H9 (cell line): ENCODE results near the gene ADAMTS16. TPM values are rescaled to one million over a fixed set of nuclear protein-coding genes. Genes with fewer than 3 reads are reported as not detected.

Source experiments
- DNase-seq: peaks from one replicate; pipeline ENCODE4 v3.0.0-alpha.2; 2017
- H2AFZ ChIP-seq: one replicate; pipeline ENCODE4 v1.6.1; 2013; ENCODE audit warnings: mild to moderate bottlenecking, low read length, control low read depth, moderate library complexity
- H2AK5ac ChIP-seq: 2 replicates; pipeline ENCODE4 v1.6.1; 2013; ENCODE audit warnings: low read length, control low read depth, mixed read lengths; ENCODE audit not compliant: insufficient read length
- H2BK120ac ChIP-seq: one replicate; pipeline ENCODE4 v1.6.1; 2013; ENCODE audit warnings: low read depth, mild to moderate bottlenecking, low read length, control low read depth, inconsistent platforms; ENCODE audit not compliant: poor library complexity, severe bottlenecking
- H2BK12ac ChIP-seq: 2 replicates; pipeline ENCODE4 v1.6.1; 2013; ENCODE audit warnings: low read length, control low read depth, mixed read lengths, low read depth; ENCODE audit not compliant: insufficient read length
- H2BK15ac ChIP-seq: 2 replicates; pipeline ENCODE4 v1.6.1; 2013; ENCODE audit warnings: low read depth, low read length, control low read depth
- H2BK20ac ChIP-seq: one replicate; pipeline ENCODE4 v1.6.1; 2013; ENCODE audit warnings: low read depth, mild to moderate bottlenecking, low read length, control low read depth, inconsistent platforms; ENCODE audit not compliant: poor library complexity, severe bottlenecking
- H2BK5ac ChIP-seq: 2 replicates; pipeline ENCODE4 v1.6.1; 2013; ENCODE audit warnings: low read length, control low read depth, mixed read lengths; ENCODE audit not compliant: insufficient read length
- H3K14ac ChIP-seq: 2 replicates; pipeline ENCODE4 v1.6.1; 2013; ENCODE audit warnings: low read length, control low read depth; ENCODE audit not compliant: insufficient read depth
- H3K18ac ChIP-seq: 2 replicates; pipeline ENCODE4 v1.6.1; 2013; ENCODE audit warnings: low read depth, mild to moderate bottlenecking, mixed read lengths, low read length, control low read depth; ENCODE audit not compliant: insufficient read length
- H3K23ac ChIP-seq: 2 replicates; pipeline ENCODE4 v1.6.1; 2013; ENCODE audit warnings: low read length, control low read depth, mixed read lengths, low read depth; ENCODE audit not compliant: insufficient read length
- H3K23me2 ChIP-seq: 2 replicates; pipeline ENCODE4 v1.6.1; 2013; ENCODE audit warnings: low read depth, mild to moderate bottlenecking, mixed read lengths, low read length, control low read depth; ENCODE audit not compliant: insufficient read length, poor library complexity, severe bottlenecking
- H3K27ac ChIP-seq: 2 replicates; pipeline ENCODE4 v1.5.1; 2013; ENCODE audit warnings: low read length, control low read depth, mixed read lengths, low read depth; ENCODE audit not compliant: insufficient read length
- H3K27me3 ChIP-seq: 2 replicates; pipeline ENCODE4 v1.6.1; 2013; ENCODE audit warnings: low read length, control low read depth, inconsistent platforms; ENCODE audit not compliant: insufficient read depth
- H3K4ac ChIP-seq: 2 replicates; pipeline ENCODE4 v1.6.1; 2013; ENCODE audit warnings: low read depth, mild to moderate bottlenecking, control low read depth, inconsistent platforms, low read length, moderate library complexity
- H3K4me1 ChIP-seq: 2 replicates; pipeline ENCODE4 v1.6.1; 2013; ENCODE audit warnings: low read length, control low read depth, inconsistent platforms; ENCODE audit not compliant: insufficient read depth
- H3K4me2 ChIP-seq: 2 replicates; pipeline ENCODE4 v1.6.1; 2013; ENCODE audit warnings: low read length, control low read depth, mixed read lengths; ENCODE audit not compliant: insufficient read length, insufficient read depth
- H3K56ac ChIP-seq: 2 replicates; pipeline ENCODE4 v1.6.1; 2013; ENCODE audit warnings: low read depth, mild to moderate bottlenecking, mixed read lengths, low read length, control low read depth; ENCODE audit not compliant: insufficient read length
- H3K79me1 ChIP-seq: 2 replicates; pipeline ENCODE4 v1.6.1; 2013; ENCODE audit warnings: low read depth, mild to moderate bottlenecking, moderate library complexity, low read length, control low read depth, inconsistent platforms; ENCODE audit not compliant: insufficient read depth, poor library complexity, severe bottlenecking
- H3K79me2 ChIP-seq: 2 replicates; pipeline ENCODE4 v1.6.1; 2013; ENCODE audit warnings: low read length, control low read depth, inconsistent platforms; ENCODE audit not compliant: insufficient read depth
- H3K9ac ChIP-seq: 2 replicates; pipeline ENCODE4 v1.6.1; 2013; ENCODE audit warnings: low read length, control low read depth, mixed read lengths; ENCODE audit not compliant: insufficient read length; ENCODE audit errors: extremely low read depth
- H3K9me3 ChIP-seq: one replicate; pipeline ENCODE4 v1.6.1; 2013; ENCODE audit warnings: low read depth, low read length, inconsistent platforms; ENCODE audit not compliant: control insufficient read depth
- H3T11ph ChIP-seq: one replicate; pipeline ENCODE4 v1.6.1; 2013; ENCODE audit warnings: mild to moderate bottlenecking, low read length, control low read depth, inconsistent platforms
- H4K20me1 ChIP-seq: one replicate; pipeline ENCODE4 v1.6.1; 2013; ENCODE audit not compliant: control insufficient read depth, insufficient read length, insufficient read depth
- H4K5ac ChIP-seq: 2 replicates; pipeline ENCODE4 v1.6.1; 2013; ENCODE audit warnings: low read depth, mild to moderate bottlenecking, mixed read lengths, low read length, control low read depth; ENCODE audit not compliant: insufficient read length
- H4K8ac ChIP-seq: replicated peaks from 2 replicates; pipeline ENCODE4 v1.6.1; 2013; ENCODE audit warnings: low read length, control low read depth, mixed read lengths, low read depth; ENCODE audit not compliant: insufficient read length
- H4K91ac ChIP-seq: 2 replicates; pipeline ENCODE4 v1.6.1; 2013; ENCODE audit warnings: low read depth, mild to moderate bottlenecking, moderate library complexity, mixed read lengths, low read length, control low read depth; ENCODE audit not compliant: insufficient read length
- H3K27ac Mint-ChIP-seq, 3 experiments: 2 replicates in 2 of 3; 3 replicates in 1 of 3; pipeline ENCODE4 v1.8.0; 2020 to 2021; ENCODE audit warnings: mixed read lengths in 3 of 3, mild to moderate bottlenecking in 1 of 3, moderate library complexity in 1 of 3
- H3K27me3 Mint-ChIP-seq: 2 replicates; pipeline ENCODE4 v1.8.0; 2021; ENCODE audit warnings: low read depth, mild to moderate bottlenecking, moderate library complexity, mixed read lengths
- H3K36me3 Mint-ChIP-seq, 3 experiments: 2 replicates in 2 of 3; 3 replicates in 1 of 3; pipeline ENCODE4 v1.8.0; 2020 to 2021; ENCODE audit warnings: low read depth in 3 of 3, mixed read lengths in 3 of 3; ENCODE audit not compliant: insufficient read depth in 1 of 3
- H3K4me1 Mint-ChIP-seq, 2 experiments: 2 replicates each; pipeline ENCODE4 v1.8.0; 2020; ENCODE audit warnings: mixed read lengths in 2 of 2
- H3K4me3 Mint-ChIP-seq, 2 experiments: 2 replicates in 1 of 2; 3 replicates in 1 of 2; pipeline ENCODE4 v1.8.0; 2020 to 2021; ENCODE audit warnings: mild to moderate bottlenecking in 2 of 2, mixed read lengths in 2 of 2, moderate library complexity in 1 of 2
- H3K9me3 Mint-ChIP-seq, 2 experiments: 2 replicates in 1 of 2; 3 replicates in 1 of 2; pipeline ENCODE4 v1.8.0; 2020; ENCODE audit warnings: mild to moderate bottlenecking in 2 of 2, mixed read lengths in 2 of 2, moderate library complexity in 1 of 2
- CTCF ChIP-seq: fragments of 200-600 bp; sonication (generic); conservative IDR thresholded peaks from 3 replicates; pipeline ENCODE4 v1.8.0; 2021; ENCODE audit warnings: antibody characterized with exemption, mild to moderate bottlenecking
- total RNA-seq: library from RNA; stranded (reverse); gene quantifications from 2 replicates; pipeline ENCODE4 v1.2.1, GENCODE V29; 2021

ADAMTS16 gene
- total RNA-seq, 1 experiment from 2014 or later, result 4.5 TPM

- Histone ChIP-seq H2BK20ac (no peak overlapping the region), H2BK15ac (no peak overlapping the region), H3K18ac (no peak overlapping the region), H3K79me2 (no peaks in the 10 kb centered on the region), H3K23me2 (peaks cover 3% of the 10 kb centered on the region), H3T11ph (no peak overlapping the region), H3K27ac (no peak overlapping the region), H2AFZ (no peak overlapping the region), H4K20me1 (no peaks in the 10 kb centered on the region), H2BK120ac (no peak overlapping the region), H3K4me2 (no peak overlapping the region), H3K9me3 (no peaks in the 10 kb centered on the region), H2BK5ac (no peak overlapping the region), H3K79me1 (no peaks in the 10 kb centered on the region), H4K8ac (no peak overlapping the region), H2AK5ac (no peak overlapping the region), H3K9ac (no peak overlapping the region), H3K27me3 (no peaks in the 10 kb centered on the region), H2BK12ac (no peak overlapping the region), H4K5ac (no peak overlapping the region), H3K4me1 (no peaks in the 10 kb centered on the region; the same call in 1 of the 2 replicates), H4K91ac (no peak overlapping the region), H3K4ac (no peak overlapping the region), H3K23ac (no peak overlapping the region), H3K14ac (no peak overlapping the region), H3K56ac (no peak overlapping the region)
- Mint-ChIP-seq H3K4me3 (no peak overlapping the region), H3K36me3 (peaks cover 0 to 4% (median 0%) of the 10 kb centered on the region in 3 experiments; a peak in 2 of 7 replicates), H3K27ac (no peak overlapping the region), H3K4me1 (no peaks in the 10 kb centered on the region), H3K27me3 (peaks cover 3% of the 10 kb centered on the region; the same call in 1 of the 2 replicates), H3K9me3 (peaks cover 17 to 32% of the 10 kb centered on the region in 2 experiments)
- DNase-seq, result no peak
- TF ChIP-seq CTCF, result no peak
Observed at GRCh38 chr5:5116956-5117355, 23.2 kb upstream of the ADAMTS16 start.
